Activated CD8-positive, alpha-beta memory T cell treated with anti-CD3 and anti-CD28 coated beads, Interleukin-2, amount 50 U/mL, for 1 hour (primary cell): ENCODE measurements around the gene SNX5.

ENCODE experiments used
- DNase-seq: peaks from one replicate; pipeline ENCODE4 v3.0.0-alpha.2; 2020; ENCODE audit errors: extremely low read depth

Gene SNX5

GRCh38 chr20:17940224-17940971 is 28.2 kb downstream of the SNX5 start:
- no peak for DNase-seq

GRCh38 chr20:17939622-17940223 is 28.9 kb downstream of the SNX5 start:
- no peak for DNase-seq

- peak; percentile 4 for DNase-seq
Measured at GRCh38 chr20:17938871-17939619, 29.5 kb downstream of the SNX5 start.

DNA sequence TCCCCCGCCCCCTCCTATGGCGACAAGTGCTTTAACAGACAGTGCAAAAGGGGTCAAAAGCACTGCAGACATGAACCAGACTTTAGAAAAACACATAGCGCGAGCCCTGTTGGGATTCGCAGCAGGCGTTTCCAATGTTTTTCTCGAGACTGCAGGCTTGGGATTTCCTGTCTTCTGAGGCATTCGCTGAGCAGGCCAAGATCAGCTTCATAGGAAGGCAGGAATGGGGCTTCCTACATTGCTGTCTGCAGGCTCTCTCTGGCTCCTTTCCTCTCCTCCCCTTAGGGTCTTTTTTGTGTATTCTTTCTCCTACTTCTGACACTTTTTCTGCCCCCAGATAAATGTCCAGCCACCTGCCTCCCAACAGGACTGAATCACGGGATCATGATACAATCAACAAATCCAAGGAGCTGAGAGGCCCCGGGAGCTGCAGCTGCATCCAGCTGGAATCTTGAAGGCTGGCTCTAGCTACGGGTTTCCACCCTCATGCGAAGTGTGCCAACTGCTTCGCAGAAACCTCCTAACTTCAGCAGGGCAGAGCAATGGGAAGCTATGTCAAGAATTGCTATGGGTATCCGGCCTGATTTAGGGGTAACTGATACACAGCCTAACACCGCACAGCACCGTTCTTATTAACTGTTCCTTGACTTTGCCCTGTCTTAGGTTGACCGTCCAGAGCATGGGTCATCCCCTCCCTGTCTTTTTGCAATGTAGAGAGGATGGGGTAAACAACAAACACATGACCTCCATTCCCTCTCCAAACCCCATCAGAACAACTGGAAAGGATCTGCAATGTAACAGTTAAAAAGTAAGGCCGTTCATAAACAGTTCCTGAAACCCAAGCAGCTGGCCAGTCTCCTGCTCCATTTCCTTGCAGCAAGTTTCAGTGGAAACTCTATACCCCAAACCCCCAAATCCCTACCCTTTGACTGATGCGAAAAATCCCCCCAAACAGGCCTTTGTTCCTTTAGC is 31.5 kb downstream of the SNX5 start:
- DNase-seq: no peak

- DNase-seq: no peak
Measured at GRCh38 chr20:17936286-17936760, 32.3 kb downstream of the SNX5 start.

- DNase-seq: no peak
Measured at GRCh38 chr20:17935761-17936160, 32.8 kb downstream of the SNX5 start.

DNA sequence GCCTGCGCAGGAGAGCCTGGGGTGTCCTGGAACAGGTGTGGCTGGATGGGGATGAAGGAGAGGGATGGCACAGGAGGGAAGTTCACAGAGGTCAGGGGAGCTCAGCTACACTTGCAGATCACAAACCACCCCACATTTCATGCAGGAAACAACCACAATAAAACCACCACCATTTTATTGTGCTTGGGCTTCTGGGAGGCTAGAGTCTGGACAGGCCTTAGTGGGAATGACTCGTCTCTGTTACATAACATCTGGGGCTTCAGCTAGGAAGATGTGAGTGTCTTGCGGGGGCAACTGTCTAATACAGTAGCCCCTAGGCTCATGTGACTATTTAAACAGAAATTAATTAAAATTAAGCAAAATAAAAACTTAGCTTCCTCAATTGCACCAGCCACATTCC is 33.4 kb downstream of the SNX5 start:
- no peak for DNase-seq

GRCh38 chr20:17934141-17934862 is 34.3 kb downstream of the SNX5 start:
- no peak for DNase-seq

- no peak for DNase-seq
Measured at GRCh38 chr20:17933711-17934110, 34.9 kb downstream of the SNX5 start.

GRCh38 chr20:17933121-17933520 is 35.5 kb downstream of the SNX5 start:
- no peak for DNase-seq

GRCh38 chr20:17932396-17932795 is 36.2 kb downstream of the SNX5 start:
- DNase-seq: no peak

- DNase-seq: no peak
Measured at GRCh38 chr20:17931513-17931912, 37.1 kb downstream of the SNX5 start.

DNA sequence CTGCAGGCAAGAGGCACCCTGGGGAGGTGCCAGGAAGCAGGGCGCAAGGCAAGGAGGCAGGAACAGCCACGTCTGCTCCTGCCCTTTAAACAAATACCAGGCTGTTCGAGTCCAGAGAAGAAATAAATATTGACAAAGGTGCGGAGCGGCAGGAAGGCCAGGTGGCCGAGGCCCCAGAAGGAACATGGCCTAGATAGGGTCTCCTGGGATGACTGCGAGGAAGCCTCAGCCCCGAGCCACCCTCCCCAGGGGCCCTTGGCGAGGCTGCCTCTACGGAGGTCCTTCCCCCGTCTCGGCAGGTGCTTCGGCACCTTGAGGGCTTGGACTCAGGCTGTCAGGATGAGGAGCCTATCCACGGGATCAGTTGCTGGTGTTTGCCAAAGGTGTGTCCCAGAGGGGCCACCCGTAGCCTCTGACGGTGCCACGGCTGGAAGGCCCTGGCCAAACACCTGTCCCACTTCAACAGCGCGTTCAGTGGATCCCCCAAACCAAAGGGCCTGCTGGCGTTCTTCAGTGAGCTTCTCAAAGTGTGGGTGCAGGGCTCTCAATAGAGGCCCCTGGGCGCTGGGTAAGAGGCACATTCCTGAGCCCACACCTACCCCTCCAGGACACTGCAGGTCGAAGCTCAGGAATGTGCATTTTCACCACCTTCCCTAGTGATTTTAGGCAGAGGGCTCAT is 39.8 kb downstream of the SNX5 start:
- DNase-seq: no peak

GRCh38 chr20:17928211-17928611 is 40.4 kb downstream of the SNX5 start:
- no peak for DNase-seq

DNA sequence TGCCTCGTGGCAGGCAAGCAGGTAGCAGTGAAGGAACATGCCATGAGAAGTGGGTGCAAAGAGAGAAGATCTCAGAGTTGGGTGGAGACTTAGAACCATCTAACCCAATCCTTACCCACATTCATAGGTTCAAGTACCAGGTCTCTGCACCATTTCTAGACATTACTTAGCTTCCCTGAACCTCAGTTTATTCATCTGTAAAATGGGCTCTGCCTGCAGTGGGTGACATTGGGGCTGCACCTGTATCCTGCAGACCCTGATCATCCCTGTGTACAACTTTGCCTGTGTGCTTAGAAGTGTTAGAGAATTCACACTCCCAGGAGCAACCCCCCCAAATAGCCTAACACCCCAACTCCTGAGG is 42.7 kb downstream of the SNX5 start:
- no peak for DNase-seq

DNA sequence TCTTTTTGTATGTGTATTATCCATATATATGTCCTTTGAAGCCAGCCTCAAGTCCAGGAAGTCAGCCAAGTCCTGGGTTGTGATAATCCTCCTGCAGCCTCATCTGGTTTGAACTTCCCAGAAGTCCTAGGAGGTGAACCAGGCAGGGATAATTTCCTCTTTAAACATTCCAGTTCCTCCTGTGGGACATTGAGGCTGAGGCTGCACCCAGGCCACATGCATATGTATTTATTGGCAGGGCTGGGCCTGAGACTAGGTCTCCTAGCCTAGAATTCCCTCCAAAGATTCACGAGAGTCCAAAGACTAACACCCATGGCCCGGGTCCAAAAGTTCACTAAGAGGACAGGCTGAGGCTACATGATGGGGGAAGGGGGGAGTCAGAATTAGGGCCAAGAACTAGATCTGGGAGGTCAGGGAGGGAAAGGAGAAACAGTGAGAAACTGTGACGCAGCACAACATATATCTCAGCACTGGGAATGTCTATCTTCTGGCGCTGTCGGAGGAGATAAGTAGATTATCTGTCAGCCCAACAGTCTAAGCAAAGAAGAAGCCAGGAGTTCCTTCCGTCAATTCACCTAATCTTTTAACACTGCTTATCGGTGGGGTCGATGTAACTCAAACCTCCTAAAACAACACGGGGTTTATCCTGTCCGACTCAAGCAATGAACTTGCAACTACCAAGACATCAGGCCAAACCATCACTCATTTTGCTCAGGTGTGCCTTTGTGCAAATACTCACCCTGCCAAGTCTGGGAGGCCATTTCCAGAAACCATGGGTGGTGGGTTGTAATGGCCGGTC is 43.3 kb downstream of the SNX5 start:
- no peak for DNase-seq

DNA sequence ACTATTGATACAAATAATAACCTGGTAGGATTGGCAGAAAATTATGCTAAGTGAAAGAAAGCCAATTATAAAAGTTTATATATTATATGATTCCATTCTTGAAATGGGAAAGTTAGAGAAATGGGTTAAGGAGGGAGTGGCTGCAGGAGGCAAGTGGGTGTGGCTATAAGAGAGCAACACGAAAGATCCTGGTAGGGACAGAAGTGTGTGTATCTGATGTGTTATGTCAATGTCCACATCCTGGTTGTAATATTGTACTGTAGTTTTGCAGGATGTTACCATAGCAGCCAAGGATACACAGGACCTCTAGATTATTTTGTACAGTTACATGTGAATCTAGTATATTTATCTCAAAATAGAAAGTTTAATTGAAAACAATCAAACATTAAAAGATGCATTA is 46.8 kb downstream of the SNX5 start:
- DNase-seq: no peak

GRCh38 chr20:17919149-17919548 is 49.4 kb downstream of the SNX5 start:
- DNase-seq: no peak

- no peak for DNase-seq
Measured at GRCh38 chr20:17917832-17918618, 50.6 kb downstream of the SNX5 start.
